Measurements from ENCODE around the gene ATF7.

Gene ATF7

DNA sequence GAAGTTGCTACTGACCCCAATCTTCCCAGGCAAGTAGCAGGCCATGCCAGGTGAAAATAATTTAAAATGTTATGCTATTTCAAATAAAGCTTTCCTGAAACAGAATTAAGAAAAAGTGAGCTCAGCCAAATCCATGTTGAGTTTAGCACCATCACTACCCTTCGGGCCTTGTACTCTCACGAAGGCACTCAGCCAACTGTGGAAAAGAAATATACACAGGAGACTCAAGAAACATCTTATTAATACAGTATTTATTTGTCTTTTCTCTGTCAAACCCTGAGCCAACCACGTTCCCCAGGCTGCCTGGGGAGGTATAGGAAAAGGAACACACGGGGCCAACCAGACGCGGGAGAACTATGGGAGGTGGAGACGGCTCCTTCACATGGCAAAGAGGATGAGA, 38.8 kb upstream of the ATF7 start:
- no peak for TF ChIP-seq CTCF (IDR thresholded peaks at IDR 0.05; ENCODE audit: insufficient read depth, low read length, poor library complexity, severe bottlenecking)
- H3K27me3 ChIP-seq (replicated peaks; ENCODE audit: control insufficient read depth, insufficient read depth, low read length), result no peaks in the 10 kb centered on the region
- no peak overlapping the region for H3K4me3 ChIP-seq (replicated peaks; ENCODE audit: low read depth, low read length)
- DNase-seq (ENCODE audit: extremely low read depth, insufficient read length), result no peak
- H3K36me3 ChIP-seq (ENCODE audit: control insufficient read depth, insufficient read depth, low read length), result peaks cover 13% of the 10 kb centered on the region

GRCh38 chr12:53664191-53664590, 38.0 kb upstream of the ATF7 start:
- TF ChIP-seq CTCF (IDR thresholded peaks at IDR 0.05; ENCODE audit: insufficient read depth, low read length, poor library complexity, severe bottlenecking), result no peak
- H3K4me3 ChIP-seq (replicated peaks; ENCODE audit: low read depth, low read length), result no peak overlapping the region
- DNase-seq (ENCODE audit: extremely low read depth, insufficient read length), result no peak
- H3K36me3 ChIP-seq (ENCODE audit: control insufficient read depth, insufficient read depth, low read length), result peaks cover 8% of the 10 kb centered on the region
- no peaks in the 10 kb centered on the region for H3K27me3 ChIP-seq (replicated peaks; ENCODE audit: control insufficient read depth, insufficient read depth, low read length)

DNA sequence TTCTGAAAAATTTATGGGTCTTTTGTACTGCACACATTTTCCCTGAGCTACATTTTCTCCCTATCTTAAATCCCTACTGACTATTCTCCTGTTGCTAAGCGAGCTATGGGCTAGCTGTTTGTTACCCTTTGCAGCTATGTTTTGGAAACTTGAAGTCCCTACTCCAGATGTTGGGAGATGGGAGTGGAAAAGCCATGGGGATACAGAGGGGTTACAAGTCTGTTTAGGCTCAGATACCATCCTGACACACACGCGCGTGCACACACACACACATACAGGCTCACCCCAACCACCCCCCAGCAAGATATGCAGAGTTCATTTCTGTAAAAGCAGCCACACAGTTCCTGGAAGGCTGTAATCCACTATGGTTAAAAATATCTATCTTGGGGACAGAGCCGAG, 33.9 kb upstream of the ATF7 start:
- Histone ChIP-seq H3K27me3 (replicated peaks; ENCODE audit: control insufficient read depth, insufficient read depth, low read length) (no peaks in the 10 kb centered on the region), H3K36me3 (ENCODE audit: control insufficient read depth, insufficient read depth, low read length) (peaks cover 4% of the 10 kb centered on the region), H3K4me3 (replicated peaks; ENCODE audit: low read depth, low read length) (no peak overlapping the region)
- no peak for TF ChIP-seq CTCF (IDR thresholded peaks at IDR 0.05; ENCODE audit: insufficient read depth, low read length, poor library complexity, severe bottlenecking)
- DNase-seq (ENCODE audit: extremely low read depth, insufficient read length), result no peak

- DNase-seq (ENCODE audit: extremely low read depth, insufficient read length), result no peak
- H3K36me3 ChIP-seq (ENCODE audit: control insufficient read depth, insufficient read depth, low read length), result peaks cover 3% of the 10 kb centered on the region
- H3K4me3 ChIP-seq (replicated peaks; ENCODE audit: low read depth, low read length), result no peak overlapping the region
- no peaks in the 10 kb centered on the region for H3K27me3 ChIP-seq (replicated peaks; ENCODE audit: control insufficient read depth, insufficient read depth, low read length)
- TF ChIP-seq CTCF (IDR thresholded peaks at IDR 0.05; ENCODE audit: insufficient read depth, low read length, poor library complexity, severe bottlenecking), result no peak
These were observed 33.4 kb upstream of the ATF7 start for GRCh38 chr12:53659571-53659981.

GRCh38 chr12:53659011-53659551, 32.9 kb upstream of the ATF7 start:
- Histone ChIP-seq H3K36me3 (ENCODE audit: control insufficient read depth, insufficient read depth, low read length) (peaks cover 3% of the 10 kb centered on the region), H3K4me3 (replicated peaks; ENCODE audit: low read depth, low read length) (no peak overlapping the region), H3K27me3 (replicated peaks; ENCODE audit: control insufficient read depth, insufficient read depth, low read length) (no peaks in the 10 kb centered on the region)
- no peak for DNase-seq (ENCODE audit: extremely low read depth, insufficient read length)
- no peak for TF ChIP-seq CTCF (IDR thresholded peaks at IDR 0.05; ENCODE audit: insufficient read depth, low read length, poor library complexity, severe bottlenecking)

- no peaks in the 10 kb centered on the region for H3K27me3 ChIP-seq (replicated peaks; ENCODE audit: control insufficient read depth, insufficient read depth, low read length)
- TF ChIP-seq CTCF (IDR thresholded peaks at IDR 0.05; ENCODE audit: insufficient read depth, low read length, poor library complexity, severe bottlenecking), result no peak
- no peak overlapping the region for H3K4me3 ChIP-seq (replicated peaks; ENCODE audit: low read depth, low read length)
- DNase-seq (ENCODE audit: extremely low read depth, insufficient read length), result no peak
- H3K36me3 ChIP-seq (ENCODE audit: control insufficient read depth, insufficient read depth, low read length), result no peaks in the 10 kb centered on the region
These were observed 30.9 kb upstream of the ATF7 start for GRCh38 chr12:53657041-53657440.
